Measurements from ENCODE around the gene DCST2.

Gene DCST2

DNA sequence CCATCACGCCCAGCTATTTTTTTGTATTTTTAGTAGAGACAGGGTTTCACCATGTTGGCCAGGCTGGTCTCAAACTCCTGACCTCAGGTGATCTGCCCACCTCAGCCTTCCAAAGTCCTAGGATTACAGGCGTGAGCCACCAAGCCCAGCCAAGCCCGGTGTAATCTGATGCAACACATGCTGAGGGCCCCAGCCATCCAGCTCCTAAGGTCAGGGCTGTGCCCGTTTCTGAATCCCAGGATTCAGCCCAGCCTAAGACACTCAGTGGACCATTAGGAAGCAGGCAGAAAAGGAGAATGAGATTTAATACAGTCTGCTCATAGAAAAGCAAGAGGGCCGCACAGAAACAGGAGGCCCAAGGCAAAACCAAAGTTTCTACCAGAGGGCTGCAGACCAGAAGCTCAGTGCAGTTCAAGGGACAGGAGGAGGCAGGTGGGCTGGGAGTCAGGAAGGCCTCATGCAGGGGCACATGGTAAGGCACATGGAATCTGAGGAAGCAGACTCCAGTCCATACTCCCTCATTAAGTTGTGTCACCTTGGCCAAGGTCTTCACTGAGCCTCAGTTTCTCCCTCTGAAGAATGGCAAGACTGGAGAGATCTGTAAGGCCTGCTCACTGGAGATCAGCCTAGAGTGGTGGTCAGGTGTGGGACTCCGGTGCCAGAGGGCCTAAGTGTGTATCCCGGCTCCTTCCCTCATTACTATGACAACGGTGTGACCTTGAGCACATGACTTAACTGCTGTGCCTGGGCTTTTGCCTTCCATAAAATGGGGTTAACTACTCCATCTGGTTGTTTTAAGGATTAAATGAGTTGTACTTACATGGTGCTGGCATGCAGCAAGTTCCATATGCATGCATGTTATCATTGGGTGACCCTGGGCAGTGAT, 15.1 kb upstream of the DCST2 start:
- no peak for DNase-seq

GRCh38 chr1:155044812-155045657, 11.5 kb upstream of the DCST2 start:
- peak; percentile 58 to 61 for DNase-seq

DNA sequence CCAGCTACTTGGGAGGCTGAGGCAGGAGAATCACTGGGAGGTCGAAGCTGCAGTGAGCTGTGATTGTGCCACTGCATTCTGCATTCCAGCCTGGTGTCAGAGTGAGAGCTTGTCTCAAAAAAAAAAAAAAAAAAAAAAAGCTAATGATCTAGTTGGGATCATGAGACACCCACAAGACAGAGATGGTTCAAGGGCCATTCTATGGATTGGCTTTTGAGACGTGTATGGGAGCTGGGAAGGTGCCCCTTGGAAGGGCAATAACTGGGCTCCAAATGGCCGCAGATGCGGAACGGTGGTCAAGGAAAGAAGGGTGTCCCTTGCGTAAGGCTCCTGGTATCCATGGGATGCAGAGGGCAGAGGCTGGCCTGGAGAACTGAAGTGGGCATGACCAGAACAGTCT, 10.8 kb upstream of the DCST2 start:
- DNase-seq = no peak

DNA sequence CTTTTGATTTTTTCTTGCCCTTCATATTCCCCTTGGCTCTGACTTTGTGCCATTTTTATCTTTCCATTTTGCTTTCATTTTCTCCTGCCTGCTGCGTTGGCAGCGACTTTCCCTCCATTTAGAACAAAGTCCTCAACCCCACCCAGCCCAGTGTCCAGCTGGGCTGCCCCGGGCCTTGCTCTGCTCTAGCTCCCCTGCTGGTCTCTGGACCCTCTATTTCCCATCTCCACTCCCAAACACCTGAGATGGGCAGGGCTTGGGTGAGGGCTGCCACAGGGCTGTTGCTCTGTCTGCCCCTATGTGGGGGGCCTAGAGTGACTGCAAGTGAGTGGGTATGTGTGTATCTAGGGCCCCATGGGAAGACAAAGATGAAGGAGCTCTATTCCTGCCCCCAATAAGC, 10.2 kb upstream of the DCST2 start:
- DNase-seq = no peak

DNA sequence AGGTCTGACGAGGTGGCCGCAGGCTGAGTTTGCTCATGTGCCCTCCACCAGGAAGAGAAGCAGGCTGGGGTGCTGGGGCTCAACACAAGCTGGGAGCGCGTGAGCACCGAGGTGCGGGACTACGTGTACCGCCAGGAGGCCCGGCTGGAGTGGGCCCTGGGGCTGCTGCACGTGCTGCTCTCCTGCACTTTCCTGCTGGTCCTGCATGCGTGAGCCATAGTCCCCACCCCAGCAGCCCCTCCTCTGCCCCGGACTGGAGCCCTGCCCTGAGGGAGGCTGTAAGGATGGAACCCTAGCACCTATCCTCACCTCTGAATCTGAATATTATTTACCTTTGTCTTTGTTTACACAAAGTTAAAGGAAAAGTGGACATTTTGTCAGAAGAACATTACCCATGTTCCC, 9.7 kb upstream of the DCST2 start:
- DNase-seq = no peak

DNA sequence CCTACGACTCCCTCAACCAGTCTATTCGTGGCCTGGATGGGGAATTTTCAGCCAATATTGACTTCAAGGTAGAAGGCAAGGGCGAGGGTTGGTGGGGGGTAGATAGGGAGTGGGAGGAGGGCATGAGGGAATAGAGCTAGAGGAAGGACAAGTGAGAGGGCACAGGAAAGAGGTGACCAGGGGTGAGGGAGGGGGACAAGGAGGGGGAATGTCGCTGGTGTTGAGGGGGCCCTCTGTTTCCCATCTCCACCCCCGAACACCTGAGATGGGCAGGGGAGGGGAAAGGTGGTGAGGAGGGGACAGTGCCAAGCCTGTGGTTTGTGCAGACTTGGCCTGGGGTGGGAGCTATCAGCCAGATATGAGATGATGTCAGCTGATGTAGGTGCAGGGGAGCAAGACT, 9.2 kb upstream of the DCST2 start:
- DNase-seq = no peak

- no peak for DNase-seq
Measured at GRCh38 chr1:155040358-155041093, 6.9 kb upstream of the DCST2 start.

- no peak for DNase-seq
Measured at GRCh38 chr1:155039308-155039669, 5.7 kb upstream of the DCST2 start.

DNA sequence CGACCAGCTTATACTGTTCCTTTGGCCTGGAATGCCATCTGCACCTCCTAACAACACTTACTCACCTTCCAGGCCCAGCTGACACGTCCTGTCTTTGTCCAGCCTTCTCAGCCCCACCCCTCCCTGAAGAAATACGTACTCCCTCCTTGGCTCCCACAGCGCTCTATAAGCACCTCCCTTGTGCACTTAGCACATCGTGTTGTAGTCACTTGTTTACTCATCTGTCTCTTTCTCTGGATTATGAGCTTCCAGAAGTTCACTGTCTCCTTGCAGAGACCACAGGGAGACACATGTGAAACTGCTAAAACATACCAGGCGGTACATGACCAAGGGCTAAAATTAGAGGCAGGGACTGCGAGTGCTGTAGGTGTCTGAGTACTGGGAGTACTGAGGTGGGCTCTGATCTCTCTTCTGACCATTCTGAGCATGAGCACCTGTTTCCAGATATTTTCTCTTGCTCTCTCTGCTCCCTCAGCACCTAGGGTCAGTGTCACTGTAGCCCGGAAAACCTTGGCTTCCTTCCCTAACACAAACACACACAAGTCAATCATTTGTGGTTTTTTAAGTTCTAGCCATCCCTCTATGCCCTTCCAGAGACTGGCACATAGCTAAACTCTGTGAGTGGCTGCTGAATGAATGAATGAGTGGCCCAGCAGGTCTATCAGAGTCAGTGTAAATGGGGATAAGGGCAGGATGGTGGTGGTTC, 5.2 kb upstream of the DCST2 start:
- no peak for DNase-seq

DNA sequence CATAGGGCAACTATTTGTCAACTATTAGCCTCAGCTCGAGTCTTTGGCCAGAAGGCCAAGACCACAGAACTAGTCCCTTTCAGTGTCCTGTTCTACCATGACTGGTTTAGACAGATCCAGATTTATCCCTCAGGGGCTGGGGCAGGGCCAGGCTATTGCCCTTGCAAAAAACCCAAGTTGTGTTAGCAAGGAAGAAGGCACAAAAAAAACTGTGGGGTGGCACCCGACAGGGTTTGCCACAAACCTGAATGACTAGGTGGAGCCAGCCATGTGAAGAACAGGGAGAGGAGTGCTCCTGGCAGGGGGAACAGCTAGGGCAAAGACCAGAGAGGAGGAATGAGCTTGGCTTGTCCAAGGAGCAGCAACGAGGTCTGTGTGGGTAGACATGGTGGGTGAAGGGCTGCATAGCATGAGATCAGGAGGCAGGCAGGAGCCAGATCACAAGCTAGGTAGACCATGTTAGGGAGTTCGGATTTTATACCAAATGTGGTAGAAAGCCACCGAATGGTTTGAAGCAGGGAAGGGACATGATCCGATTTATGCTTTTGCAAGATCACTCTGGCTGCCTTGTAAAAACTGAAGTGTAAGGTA, 4.4 kb upstream of the DCST2 start:
- no peak for DNase-seq

DNA sequence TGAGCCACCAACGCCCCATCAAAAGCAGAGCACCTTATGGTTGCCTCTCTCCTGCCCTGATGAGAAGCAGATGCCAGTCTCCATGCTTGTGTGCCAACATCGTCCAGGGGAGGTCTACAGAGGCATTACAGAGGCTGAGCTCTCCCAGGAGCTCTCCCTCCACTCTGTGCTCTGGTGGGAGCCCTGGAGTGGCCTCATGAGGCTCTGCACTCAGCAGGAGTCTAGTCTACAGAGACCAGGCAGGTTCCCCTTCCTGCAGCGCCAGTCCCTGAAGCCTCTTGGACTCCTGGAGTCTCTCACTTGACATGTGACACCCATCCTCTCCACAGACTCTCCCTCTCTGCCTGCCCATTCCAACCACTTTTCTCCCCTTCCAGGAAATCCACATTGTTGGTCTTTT, 3.5 kb upstream of the DCST2 start:
- no peak for DNase-seq

DNA sequence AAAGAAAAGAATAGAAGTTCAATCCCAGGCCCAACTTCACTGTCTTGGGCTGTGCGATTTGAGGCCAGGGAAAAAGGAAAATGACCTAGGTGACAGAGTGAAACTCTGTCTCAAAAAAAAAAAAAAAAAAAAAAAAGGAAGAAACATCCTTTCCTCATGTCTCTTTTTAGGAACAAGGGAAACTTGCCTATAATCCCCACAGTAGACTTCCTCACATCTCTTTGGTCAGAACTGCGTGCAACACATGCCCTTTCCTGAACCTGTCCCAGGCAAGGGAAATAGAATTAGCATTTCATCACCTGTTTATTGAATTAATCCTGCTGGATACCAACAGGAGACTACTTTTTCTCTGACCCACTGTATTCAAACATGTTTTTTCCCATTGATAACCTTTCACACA, 2.4 kb upstream of the DCST2 start:
- DNase-seq = no peak

GRCh38 chr1:155034318-155035208, 982 bp upstream of the DCST2 start:
- DNase-seq = no peak

DNA sequence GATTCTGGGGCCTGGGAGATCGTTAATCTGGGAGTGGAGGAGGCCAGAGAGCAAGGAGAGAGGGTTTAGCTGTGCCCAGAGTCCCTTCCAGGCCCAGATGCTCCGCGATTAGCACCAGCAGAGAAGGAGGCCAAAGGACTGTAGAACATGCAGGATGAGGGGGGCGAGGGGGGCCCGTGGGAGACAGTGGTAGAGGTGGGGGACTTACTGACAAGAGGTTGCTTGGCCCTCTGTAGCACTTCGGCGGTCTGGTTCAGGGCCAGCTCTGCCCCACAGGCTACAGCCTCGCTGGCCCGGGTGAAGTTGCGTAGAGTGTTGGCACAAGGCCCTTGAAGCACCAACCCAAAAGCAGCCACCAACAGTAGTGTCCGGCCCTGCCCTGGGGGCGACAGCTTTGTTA, 695 bp downstream of the DCST2 start:
- no peak for DNase-seq

DNA sequence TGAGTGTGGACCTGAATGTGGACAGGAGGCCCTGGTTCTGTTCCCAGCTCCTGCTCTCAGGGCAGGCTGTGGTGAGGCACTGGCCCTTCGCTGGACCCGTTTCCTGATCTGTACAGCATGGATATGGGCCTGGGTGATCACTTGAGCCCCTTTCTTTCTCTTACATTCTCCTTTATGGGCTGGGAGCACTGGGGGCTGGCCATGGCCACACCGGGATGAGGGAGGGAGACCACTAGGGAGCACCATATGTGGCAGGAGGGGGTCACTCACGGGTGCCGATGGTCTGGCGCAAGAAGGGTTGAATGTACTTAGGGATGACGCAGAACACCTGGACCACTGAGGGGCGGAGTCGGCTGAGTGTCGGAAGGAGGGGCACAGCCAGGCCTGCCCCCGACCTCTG, 2.7 kb downstream of the DCST2 start:
- DNase-seq = no peak

GRCh38 chr1:155030243-155030795, 3.3 kb downstream of the DCST2 start:
- DNase-seq = no peak

GRCh38 chr1:155029513-155030242, 3.9 kb downstream of the DCST2 start:
- no peak for DNase-seq

DNA sequence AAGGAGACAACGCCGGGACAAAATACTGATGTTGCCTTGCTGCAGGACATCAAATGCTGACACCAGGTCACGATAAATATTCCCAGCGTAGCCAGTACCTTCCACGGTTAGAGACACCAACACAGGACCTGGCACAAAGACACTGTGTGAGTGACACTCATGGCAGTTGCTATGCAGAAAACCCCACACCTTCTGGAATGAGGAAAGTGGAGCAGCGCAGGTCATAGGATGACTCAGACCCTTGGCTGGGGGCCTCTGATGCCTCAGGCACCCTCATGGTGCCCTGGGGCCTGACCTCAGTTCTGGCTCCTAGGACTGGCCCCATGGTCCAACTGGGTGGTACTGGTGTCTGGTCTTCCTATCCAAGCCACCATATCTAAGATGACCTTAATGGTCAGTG, 7.0 kb downstream of the DCST2 start:
- no peak for DNase-seq

- DNase-seq = no peak
Measured at GRCh38 chr1:155026154-155026553, 7.4 kb downstream of the DCST2 start.

- DNase-seq = no peak
Measured at GRCh38 chr1:155024315-155024714, 9.3 kb downstream of the DCST2 start.

Measured in activated CD4-positive, alpha-beta T cell treated with anti-CD3 and anti-CD28 coated beads for 4 hours (primary cell).